GM18526 (cell line): Measurements from ENCODE around the gene ARHGAP26.

Source experiments
- POLR2A ChIP-seq: IDR thresholded peaks from 3 replicates; pipeline ENCODE4 v1.6.1; 2011; ENCODE audit not compliant: insufficient read length; ENCODE audit errors: extremely low read depth

Gene ARHGAP26

GRCh38 chr5:143142596-143143435, 372.6 kb downstream of the ARHGAP26 start:
- no peak for TF ChIP-seq POLR2A

- TF ChIP-seq POLR2A: no peak
These were observed 373.8 kb downstream of the ARHGAP26 start for GRCh38 chr5:143143973-143144372.

DNA sequence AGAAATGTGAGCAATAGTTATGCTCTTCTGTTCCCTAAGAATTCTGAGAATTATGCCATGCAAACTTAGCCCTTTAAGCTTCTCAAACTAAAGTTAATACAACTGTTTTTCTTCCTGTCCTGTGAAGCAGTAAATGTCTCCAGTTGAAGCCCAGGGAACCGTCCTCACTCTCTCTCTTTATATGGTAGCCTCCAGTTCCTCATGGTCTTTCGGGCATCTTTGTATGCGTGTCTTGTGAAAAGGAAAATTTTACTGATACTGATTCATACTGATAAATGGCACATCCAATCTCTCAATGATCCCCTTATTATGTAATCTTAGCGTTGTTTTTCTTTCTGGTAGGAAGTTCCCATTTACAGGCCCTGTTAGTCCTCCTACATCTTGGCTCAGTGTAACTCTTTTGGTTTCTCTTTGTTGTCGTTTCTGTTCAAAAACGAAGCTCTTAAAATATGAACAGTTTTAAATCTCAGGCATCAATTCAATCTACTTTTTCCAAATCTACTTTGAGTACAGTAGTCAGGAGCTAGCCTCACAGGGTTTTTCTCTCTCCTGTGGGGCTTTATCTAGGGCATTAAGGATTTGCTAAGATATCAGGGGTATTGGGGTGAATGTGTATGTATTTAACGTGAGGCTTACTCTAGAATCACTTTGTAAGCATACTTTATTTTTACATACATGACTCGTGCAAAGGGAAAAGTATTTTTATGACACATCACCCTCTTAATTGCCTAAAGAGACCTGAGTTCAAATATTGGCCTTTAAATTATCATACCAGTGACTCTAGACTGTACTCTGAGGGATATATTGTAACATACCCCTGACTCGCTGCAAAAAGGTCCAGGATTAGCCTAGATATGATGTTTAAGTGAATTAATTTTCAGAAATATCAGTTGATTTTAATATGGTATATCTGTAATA, 375.3 kb downstream of the ARHGAP26 start:
- no peak for TF ChIP-seq POLR2A

DNA sequence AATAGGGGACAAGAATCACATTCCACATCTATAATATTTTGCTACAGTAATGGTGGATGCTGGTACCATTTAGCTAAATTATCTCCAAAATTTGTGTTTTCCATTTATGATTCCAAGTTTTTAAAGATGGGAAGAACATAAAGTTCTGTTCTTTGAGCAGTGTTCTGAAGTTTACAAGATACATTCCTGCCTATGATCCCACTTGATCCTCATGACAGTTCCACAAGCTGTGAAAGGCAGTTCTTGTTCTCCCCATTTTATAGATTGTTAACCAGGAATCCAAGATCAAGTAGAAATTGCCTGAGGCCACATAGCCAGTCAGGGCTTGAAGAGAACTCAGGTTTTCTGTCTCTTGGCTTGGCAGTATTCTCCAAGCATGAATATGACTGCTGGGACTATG, 376.0 kb downstream of the ARHGAP26 start:
- no peak for TF ChIP-seq POLR2A

DNA sequence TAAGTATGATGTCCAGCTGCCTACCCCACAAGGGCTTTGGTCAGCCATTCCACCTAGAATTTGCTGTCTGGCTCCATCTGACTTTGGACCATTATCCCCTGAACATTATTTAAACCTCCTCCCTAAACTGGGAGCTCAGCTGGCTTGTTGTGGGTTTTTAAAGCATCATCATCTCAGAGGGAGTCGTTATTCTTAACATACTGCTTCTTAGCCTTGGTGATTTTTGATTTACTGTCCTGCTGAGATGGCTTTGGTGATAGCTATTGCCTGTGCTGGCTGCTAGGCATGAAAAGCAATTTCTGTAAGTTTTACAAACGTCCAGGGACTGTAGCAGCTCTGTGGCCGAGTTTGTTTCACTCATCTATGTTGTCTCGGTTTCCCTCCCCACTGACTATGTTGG, 377.2 kb downstream of the ARHGAP26 start:
- no peak for TF ChIP-seq POLR2A

GRCh38 chr5:143147902-143148301, 377.7 kb downstream of the ARHGAP26 start:
- no peak for TF ChIP-seq POLR2A

DNA sequence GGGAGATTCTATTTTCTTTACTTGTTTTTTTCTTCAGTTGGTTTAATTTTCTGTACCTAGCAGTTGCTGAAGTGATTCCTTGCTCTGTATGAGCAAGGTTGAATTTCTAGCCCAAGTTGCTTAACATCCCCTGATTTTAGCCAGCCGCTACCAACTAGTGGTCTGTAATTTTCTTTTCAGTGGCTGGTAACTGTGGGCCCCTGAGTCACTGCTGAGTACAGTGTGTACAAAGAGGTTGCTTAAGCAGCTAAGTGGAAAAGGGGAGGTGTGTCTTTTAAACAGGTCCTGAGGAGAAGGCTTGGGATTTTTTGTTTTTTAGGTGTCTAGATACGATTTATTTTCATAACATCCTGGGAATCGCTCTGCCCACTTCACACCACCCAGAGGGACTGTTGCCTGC, 378.6 kb downstream of the ARHGAP26 start:
- no peak for TF ChIP-seq POLR2A

DNA sequence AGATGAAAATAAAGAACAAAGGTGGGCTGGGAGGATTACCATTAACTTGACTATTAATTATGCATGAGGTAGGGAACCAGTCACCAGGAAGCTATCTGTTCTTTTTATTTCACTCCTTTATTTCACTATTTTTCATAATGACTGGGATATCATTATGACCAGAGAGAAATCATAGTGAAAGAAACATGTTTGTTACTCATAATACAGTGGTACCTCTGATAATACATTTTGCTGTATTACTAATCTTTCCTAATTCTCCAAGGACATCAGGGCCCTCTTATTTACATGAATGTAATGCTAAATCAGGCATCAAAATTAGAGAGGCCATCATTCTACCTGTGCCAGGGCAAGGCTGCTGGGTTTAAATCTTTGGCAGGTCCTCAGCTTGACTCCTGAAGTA, 379.6 kb downstream of the ARHGAP26 start:
- TF ChIP-seq POLR2A: no peak

DNA sequence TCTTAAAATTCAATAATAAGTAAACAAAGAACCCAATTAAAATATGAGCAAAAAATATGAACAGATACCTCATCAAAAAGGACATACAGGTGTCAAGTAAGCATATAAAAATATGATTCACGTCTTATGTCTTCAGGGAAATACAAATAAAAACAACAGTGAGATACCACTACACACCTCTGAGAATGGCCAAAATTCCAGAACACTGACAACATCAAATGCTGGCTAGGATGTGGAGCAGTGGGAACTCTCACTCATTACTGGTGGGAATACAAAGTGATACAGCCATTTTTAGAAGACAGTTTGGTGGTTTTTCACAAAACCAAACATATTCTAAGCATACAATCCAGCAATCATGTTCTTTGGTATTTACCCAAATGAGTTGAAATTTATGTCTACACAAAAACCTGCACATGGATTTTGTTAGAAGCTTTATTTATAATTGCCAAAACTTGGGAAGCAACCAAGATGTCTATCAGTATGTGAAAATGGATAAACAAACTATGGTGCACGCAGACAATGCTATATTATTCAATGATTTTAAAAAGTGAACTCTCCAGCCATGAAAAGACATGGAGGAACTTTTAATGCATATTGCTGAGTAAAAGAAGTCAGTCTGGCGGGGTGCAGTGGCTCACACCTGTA, 381.0 kb downstream of the ARHGAP26 start:
- no peak for TF ChIP-seq POLR2A

- no peak for TF ChIP-seq POLR2A
These were observed 382.3 kb downstream of the ARHGAP26 start for GRCh38 chr5:143152445-143152844.

GRCh38 chr5:143153332-143154119, 383.3 kb downstream of the ARHGAP26 start:
- no peak for TF ChIP-seq POLR2A

- no peak for TF ChIP-seq POLR2A
These were observed 384.6 kb downstream of the ARHGAP26 start for GRCh38 chr5:143154510-143155370.

DNA sequence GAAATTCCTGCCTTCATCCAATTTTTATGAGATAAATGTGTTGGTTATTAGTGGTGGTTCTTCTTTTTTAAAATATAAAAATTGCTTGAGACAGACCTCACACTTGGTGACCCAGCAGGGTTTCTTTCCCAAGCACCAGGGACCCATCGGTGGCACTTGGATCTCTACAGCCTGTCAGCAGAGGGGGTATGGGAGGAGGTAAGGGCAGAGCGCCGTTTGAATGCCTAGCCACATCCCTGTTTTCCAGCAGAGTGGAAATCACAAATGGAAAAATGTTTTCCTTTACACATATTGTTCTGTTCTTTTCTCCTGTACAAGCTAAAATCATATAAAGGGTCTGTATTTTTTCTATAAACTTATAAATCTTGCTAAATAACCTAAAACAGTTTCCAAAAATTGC, 385.3 kb downstream of the ARHGAP26 start:
- no peak for TF ChIP-seq POLR2A

DNA sequence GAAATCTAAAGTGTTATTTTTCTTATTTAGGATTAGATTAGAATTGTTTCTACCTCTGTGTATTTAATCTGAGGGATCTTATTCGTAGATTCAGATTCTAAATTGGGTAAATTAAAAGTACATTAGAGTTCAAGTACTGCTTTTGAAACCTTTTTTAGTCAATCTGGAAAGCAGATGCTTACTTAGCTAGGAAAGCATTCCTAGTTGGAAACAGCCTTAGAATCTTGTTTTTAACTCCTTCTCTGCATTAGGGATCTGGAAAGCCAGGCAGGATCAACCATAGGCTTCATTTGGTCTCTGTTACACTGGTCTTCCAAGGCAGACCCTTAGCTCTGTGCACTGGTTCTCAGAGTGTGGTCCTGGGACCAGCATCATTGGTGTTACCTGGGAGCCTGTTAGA, 385.9 kb downstream of the ARHGAP26 start:
- TF ChIP-seq POLR2A: no peak
